ENCODE measurements around the gene TSTD2.
"Not testable (repeated sequence)": the region's sequence is repeated elsewhere in the genome, so short reads cannot be mapped to it uniquely, and the experiment has no call there.

DNA sequence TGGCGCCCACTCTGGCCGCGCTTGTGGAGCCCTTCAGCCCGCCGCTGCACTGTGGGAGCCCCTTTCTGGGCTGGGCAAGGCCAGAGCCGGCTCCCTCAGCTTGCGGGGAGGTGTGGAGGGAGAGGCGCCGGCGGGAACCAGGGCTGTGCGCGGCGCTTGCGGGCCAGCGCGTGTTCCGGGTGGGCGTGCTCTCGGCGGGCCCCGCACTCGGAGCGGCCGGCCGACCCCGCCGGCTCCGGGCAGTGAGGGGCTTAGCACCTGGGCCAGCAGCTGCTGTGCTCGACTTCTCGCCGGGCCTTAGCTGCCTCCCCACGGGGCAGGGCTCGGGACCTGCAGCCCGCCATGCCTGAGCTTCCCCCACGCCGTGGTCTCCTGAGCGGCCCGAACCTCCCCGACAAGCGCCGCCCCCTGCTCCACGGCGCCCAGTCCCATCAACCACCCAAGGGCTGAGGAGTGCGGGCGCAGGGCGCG is 59.0 kb downstream of the TSTD2 start:
- TF ChIP-seq POLR2A (IDR thresholded peaks at IDR 0.05), result not testable (repeated sequence)
- TF ChIP-seq, protein P1, sequence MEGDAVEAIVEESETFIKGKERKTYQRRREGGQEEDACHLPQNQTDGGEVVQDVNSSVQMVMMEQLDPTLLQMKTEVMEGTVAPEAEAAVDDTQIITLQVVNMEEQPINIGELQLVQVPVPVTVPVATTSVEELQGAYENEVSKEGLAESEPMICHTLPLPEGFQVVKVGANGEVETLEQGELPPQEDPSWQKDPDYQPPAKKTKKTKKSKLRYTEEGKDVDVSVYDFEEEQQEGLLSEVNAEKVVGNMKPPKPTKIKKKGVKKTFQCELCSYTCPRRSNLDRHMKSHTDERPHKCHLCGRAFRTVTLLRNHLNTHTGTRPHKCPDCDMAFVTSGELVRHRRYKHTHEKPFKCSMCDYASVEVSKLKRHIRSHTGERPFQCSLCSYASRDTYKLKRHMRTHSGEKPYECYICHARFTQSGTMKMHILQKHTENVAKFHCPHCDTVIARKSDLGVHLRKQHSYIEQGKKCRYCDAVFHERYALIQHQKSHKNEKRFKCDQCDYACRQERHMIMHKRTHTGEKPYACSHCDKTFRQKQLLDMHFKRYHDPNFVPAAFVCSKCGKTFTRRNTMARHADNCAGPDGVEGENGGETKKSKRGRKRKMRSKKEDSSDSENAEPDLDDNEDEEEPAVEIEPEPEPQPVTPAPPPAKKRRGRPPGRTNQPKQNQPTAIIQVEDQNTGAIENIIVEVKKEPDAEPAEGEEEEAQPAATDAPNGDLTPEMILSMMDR (IDR thresholded peaks at IDR 0.05 in 4 of 5, conservative IDR thresholded peaks at IDR 0.05 in 1 of 5), result not testable (repeated sequence)
